Activated B cell treated with CpG ODN at 0.5 μM for 24 hours (primary cell): Measurements from ENCODE around the gene TBC1D1. TPM values are rescaled to one million over a fixed set of nuclear protein-coding genes. Genes with fewer than 3 reads are reported as not detected.

Experiments
- ATAC-seq: fragments of 200-7000 bp; cut with Tn5 transposase; one replicate; pipeline ENCODE4 v1.10.0; 2021; ENCODE audit warnings: low read depth, mild to moderate bottlenecking, moderate library complexity
- CTCF ChIA-PET: fragments of 350-600 bp; sonication (Branson Sonifier 250); formaldehyde crosslinking; loops from one replicate; lab custom pipeline; 2021; ENCODE audit warnings: antibody characterized with exemption; lab: Charles Lee
- POLR2A ChIA-PET: fragments of 350-600 bp; sonication (Branson Sonifier 250); formaldehyde crosslinking; loops from one replicate; lab custom pipeline; 2021; ENCODE audit warnings: antibody characterized with exemption; lab: Charles Lee
- DNase-seq: peaks from one replicate; pipeline ENCODE4 v3.0.0; 2022
- H3K27ac Mint-ChIP-seq: one replicate; pipeline ENCODE4 v1.8.0; 2020; ENCODE audit warnings: mixed read lengths
- H3K27me3 Mint-ChIP-seq: one replicate; pipeline ENCODE4 v1.8.0; 2021; ENCODE audit warnings: mixed read lengths
- H3K36me3 Mint-ChIP-seq: one replicate; pipeline ENCODE4 v1.8.0; 2021; ENCODE audit warnings: low read depth, mixed read lengths
- H3K4me1 Mint-ChIP-seq: one replicate; pipeline ENCODE4 v1.8.0; 2021; ENCODE audit warnings: mixed read lengths
- H3K4me3 Mint-ChIP-seq: one replicate; pipeline ENCODE4 v1.8.0; 2020; ENCODE audit warnings: mild to moderate bottlenecking, mixed read lengths
- H3K9me3 Mint-ChIP-seq: one replicate; pipeline ENCODE4 v1.8.0; 2020; ENCODE audit warnings: mixed read lengths
- CTCF ChIP-seq: fragments of 200-600 bp; IDR thresholded peaks from one replicate; pipeline ENCODE4 v1.8.0; 2022; ENCODE audit warnings: antibody characterized with exemption, mild to moderate bottlenecking
- intact Hi-C: fragments of 100-400 bp; cut with micrococcal nuclease; formaldehyde crosslinking; loops from one replicate; pipeline ENCODE4 v1.15.1; 2024
- total RNA-seq: library from RNA; stranded (reverse); gene quantifications from 2 replicates; pipeline ENCODE4 v1.2.3, GENCODE V29; 2022

Gene TBC1D1
- total RNA-seq, 1 donor from 2014 or later: 84.8 TPM

- Mint-ChIP-seq H3K4me1 (peaks cover 11% of the 10 kb centered on the region), H3K27me3 (no peaks in the 10 kb centered on the region), H3K4me3 (no peak overlapping the region), H3K9me3 (no peaks in the 10 kb centered on the region), H3K36me3 (peaks cover 15% of the 10 kb centered on the region), H3K27ac (no peak overlapping the region)
- no peak for DNase-seq
- CTCF ChIA-PET: no interaction called here
- intact Hi-C loops: no loop called here
- TF ChIP-seq CTCF: no peak
- POLR2A ChIA-PET: no interaction called here
- no peak for ATAC-seq
Observed at GRCh38 chr4:37938208-37938607, 47.3 kb downstream of the TBC1D1 start.

GRCh38 chr4:37946503-37947179 lies 55.8 kb downstream of the TBC1D1 start:
- ChIA-PET CTCF (no interaction called here), POLR2A (no interaction called here)
- no peaks in the 10 kb centered on the region for H3K27me3 Mint-ChIP-seq
- peaks cover 43% of the 10 kb centered on the region for H3K4me1 Mint-ChIP-seq
- no peak overlapping the region for H3K27ac Mint-ChIP-seq
- H3K36me3 Mint-ChIP-seq: peaks cover 7% of the 10 kb centered on the region
- intact Hi-C loops: no loop called here
- TF ChIP-seq CTCF: no peak
- ATAC-seq (no peak), DNase-seq (no peak)
- no peak overlapping the region for H3K4me3 Mint-ChIP-seq
- H3K9me3 Mint-ChIP-seq: no peaks in the 10 kb centered on the region

GRCh38 chr4:37948542-37948941 lies 57.7 kb downstream of the TBC1D1 start:
- no peaks in the 10 kb centered on the region for H3K27me3 Mint-ChIP-seq
- no peaks in the 10 kb centered on the region for H3K9me3 Mint-ChIP-seq
- H3K36me3 Mint-ChIP-seq: peaks cover 26% of the 10 kb centered on the region
- ATAC-seq (peak; percentile 56), DNase-seq (no peak)
- CTCF ChIA-PET: no interaction called here
- TF ChIP-seq CTCF: no peak
- POLR2A ChIA-PET: interaction anchor here (0.6 kb wide), 1 partner anchor 57 kb away, joined by 4 read pairs; the partner anchor contains the start of gene TBC1D1
- peaks cover 38% of the 10 kb centered on the region for H3K4me1 Mint-ChIP-seq
- no peak overlapping the region for H3K4me3 Mint-ChIP-seq
- intact Hi-C loops: no loop called here
- H3K27ac Mint-ChIP-seq: no peak overlapping the region

GRCh38 chr4:37949636-37950426 lies 58.9 kb downstream of the TBC1D1 start:
- intact Hi-C loops: no loop called here
- H3K4me3 Mint-ChIP-seq: no peak overlapping the region

More at GRCh38 chr4:37949636-37950426, 58.9 kb downstream of the TBC1D1 start:
- H3K27ac Mint-ChIP-seq: no peak overlapping the region
- POLR2A ChIA-PET: no interaction called here
- CTCF ChIA-PET: no interaction called here
- H3K9me3 Mint-ChIP-seq: no peaks in the 10 kb centered on the region
- ATAC-seq: no peak
- H3K36me3 Mint-ChIP-seq: peaks cover 36% of the 10 kb centered on the region
- no peak for DNase-seq
- H3K4me1 Mint-ChIP-seq: peaks cover 38% of the 10 kb centered on the region
- no peak for TF ChIP-seq CTCF
- H3K27me3 Mint-ChIP-seq: no peaks in the 10 kb centered on the region
